Lower leg skin (tissue), 3 donors: Measurements from ENCODE around the gene DZANK1.

Source experiments
- POLR2A ChIP-seq, 2 donors: fragments of 450-650 bp; IDR thresholded peaks; one replicate each; pipeline ENCODE4 v1.6.1; 2016 to 2017; ENCODE audit warnings: antibody characterized with exemption in 2 of 2, mild to moderate bottlenecking in 1 of 2, moderate library complexity in 1 of 2
- TF ChIP-seq, protein P1 (sequence below), 3 donors: fragments of 450-650 bp; IDR thresholded peaks; one replicate each; pipeline ENCODE4 v1.5.1; 2016; ENCODE audit warnings: antibody characterized with exemption in 3 of 3, mild to moderate bottlenecking in 3 of 3, moderate library complexity in 2 of 3

DNA sequence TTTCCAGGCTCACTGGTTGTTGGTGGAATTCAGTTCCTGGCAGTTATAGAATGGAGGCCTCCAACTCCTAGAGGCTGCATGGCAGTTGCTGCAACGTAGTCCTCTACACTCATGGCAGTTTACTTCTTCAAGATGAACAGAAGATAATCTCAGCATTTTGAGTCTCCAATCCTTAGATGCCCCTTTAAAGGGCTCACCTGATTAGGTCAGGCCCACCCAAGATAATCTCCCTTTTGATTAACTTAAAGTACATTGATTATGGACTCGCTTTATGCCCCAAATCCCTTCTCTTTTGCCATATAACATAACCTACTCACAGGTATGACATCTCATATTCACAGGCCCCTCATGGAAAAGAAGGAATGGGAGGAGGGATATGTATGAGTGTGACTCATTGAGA is 102.1 kb downstream of the DZANK1 start:
- TF ChIP-seq, protein P1, sequence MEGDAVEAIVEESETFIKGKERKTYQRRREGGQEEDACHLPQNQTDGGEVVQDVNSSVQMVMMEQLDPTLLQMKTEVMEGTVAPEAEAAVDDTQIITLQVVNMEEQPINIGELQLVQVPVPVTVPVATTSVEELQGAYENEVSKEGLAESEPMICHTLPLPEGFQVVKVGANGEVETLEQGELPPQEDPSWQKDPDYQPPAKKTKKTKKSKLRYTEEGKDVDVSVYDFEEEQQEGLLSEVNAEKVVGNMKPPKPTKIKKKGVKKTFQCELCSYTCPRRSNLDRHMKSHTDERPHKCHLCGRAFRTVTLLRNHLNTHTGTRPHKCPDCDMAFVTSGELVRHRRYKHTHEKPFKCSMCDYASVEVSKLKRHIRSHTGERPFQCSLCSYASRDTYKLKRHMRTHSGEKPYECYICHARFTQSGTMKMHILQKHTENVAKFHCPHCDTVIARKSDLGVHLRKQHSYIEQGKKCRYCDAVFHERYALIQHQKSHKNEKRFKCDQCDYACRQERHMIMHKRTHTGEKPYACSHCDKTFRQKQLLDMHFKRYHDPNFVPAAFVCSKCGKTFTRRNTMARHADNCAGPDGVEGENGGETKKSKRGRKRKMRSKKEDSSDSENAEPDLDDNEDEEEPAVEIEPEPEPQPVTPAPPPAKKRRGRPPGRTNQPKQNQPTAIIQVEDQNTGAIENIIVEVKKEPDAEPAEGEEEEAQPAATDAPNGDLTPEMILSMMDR (IDR thresholded peaks at IDR 0.05): no peak
- TF ChIP-seq POLR2A (IDR thresholded peaks at IDR 0.05): no peak
